Progenitor cell of endocrine pancreas (in vitro differentiated cells): ENCODE results near the gene XPO5. TPM values are rescaled to one million over a fixed set of nuclear protein-coding genes. Genes with fewer than 3 reads are reported as not detected.
A peak's percentile ranks its signal among the peaks of the same experiment; 100 is the strongest.

Experiments
- DNase-seq: peaks from one replicate; pipeline ENCODE4 v3.0.0; 2021; ENCODE audit warnings: low spot score; ENCODE audit not compliant: unreplicated experiment
- H3K27ac Mint-ChIP-seq: 2 replicates; pipeline ENCODE4 v1.8.0; 2021; ENCODE audit warnings: mild to moderate bottlenecking, moderate library complexity, mixed read lengths
- H3K27me3 Mint-ChIP-seq: 2 replicates; pipeline ENCODE4 v1.8.0; 2021; ENCODE audit warnings: mixed read lengths
- H3K36me3 Mint-ChIP-seq: 2 replicates; pipeline ENCODE4 v1.8.0; 2022; ENCODE audit warnings: mixed read lengths; ENCODE audit not compliant: insufficient read depth
- H3K4me1 Mint-ChIP-seq: 2 replicates; pipeline ENCODE4 v1.8.0; 2021; ENCODE audit warnings: low read depth, mixed read lengths
- H3K4me3 Mint-ChIP-seq: 2 replicates; pipeline ENCODE4 v1.8.0; 2021; ENCODE audit warnings: low read depth, mild to moderate bottlenecking, moderate library complexity, mixed read lengths
- H3K9me3 Mint-ChIP-seq: 2 replicates; pipeline ENCODE4 v1.8.0; 2021; ENCODE audit warnings: low read depth, mixed read lengths
- total RNA-seq: library from RNA; stranded (reverse); gene quantifications from 2 replicates; pipeline ENCODE4 v1.2.1, GENCODE V29; 2021
- TF ChIP-seq, protein P1 (sequence below): fragments of 200-600 bp; sonication (generic); IDR thresholded peaks from one replicate; pipeline ENCODE4 v1.5.0; 2021; ENCODE audit warnings: antibody characterized with exemption, mild to moderate bottlenecking; ENCODE audit not compliant: unreplicated experiment

XPO5 gene
- total RNA-seq, 1 donor from 2014 or later, result 64.0 TPM

DNA sequence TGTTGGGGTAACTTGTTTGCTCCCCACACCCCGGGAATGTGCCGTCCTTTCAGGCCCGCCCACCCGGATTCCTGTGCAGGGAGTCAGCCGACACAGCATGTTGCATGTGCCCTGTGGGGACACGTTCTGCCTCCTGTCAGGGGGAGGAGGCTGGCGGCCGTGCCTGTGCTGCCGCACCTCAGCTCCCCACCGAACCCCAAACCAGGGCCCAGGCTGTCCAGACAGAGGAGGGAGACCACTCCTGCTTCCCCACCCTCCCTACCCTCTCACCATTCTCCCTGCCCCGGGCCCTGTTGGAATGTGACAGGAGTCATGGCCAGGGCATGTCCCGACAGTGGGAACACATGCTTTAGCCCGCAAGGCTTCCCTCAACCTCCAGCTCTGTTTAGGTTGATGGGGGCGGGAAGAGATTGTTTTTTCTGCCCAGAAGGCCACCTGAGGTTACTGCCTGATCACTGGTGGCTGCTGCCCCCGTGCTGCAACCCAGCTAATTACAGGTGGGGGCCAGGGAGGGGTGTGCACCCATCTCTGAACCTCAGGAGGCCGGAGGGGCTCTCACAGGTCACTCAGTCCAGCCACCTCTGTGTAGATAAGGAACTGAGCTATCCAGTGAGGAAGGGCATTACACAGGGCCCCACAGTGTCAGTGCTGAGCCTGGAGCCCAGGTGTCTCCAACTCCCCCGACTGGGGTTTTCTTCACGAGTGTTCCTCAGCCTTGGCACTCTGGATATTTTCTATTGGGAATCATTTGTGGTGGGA, 79.3 kb downstream of the XPO5 start:
- no peak overlapping the region for H3K4me3 Mint-ChIP-seq
- peaks cover 3% of the 10 kb centered on the region for H3K4me1 Mint-ChIP-seq
- TF ChIP-seq, protein P1, sequence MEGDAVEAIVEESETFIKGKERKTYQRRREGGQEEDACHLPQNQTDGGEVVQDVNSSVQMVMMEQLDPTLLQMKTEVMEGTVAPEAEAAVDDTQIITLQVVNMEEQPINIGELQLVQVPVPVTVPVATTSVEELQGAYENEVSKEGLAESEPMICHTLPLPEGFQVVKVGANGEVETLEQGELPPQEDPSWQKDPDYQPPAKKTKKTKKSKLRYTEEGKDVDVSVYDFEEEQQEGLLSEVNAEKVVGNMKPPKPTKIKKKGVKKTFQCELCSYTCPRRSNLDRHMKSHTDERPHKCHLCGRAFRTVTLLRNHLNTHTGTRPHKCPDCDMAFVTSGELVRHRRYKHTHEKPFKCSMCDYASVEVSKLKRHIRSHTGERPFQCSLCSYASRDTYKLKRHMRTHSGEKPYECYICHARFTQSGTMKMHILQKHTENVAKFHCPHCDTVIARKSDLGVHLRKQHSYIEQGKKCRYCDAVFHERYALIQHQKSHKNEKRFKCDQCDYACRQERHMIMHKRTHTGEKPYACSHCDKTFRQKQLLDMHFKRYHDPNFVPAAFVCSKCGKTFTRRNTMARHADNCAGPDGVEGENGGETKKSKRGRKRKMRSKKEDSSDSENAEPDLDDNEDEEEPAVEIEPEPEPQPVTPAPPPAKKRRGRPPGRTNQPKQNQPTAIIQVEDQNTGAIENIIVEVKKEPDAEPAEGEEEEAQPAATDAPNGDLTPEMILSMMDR, result peak; percentile 47
- no peak overlapping the region for H3K27ac Mint-ChIP-seq
- no peak for DNase-seq
- H3K27me3 Mint-ChIP-seq, result no peaks in the 10 kb centered on the region
- H3K9me3 Mint-ChIP-seq, result no peaks in the 10 kb centered on the region
- H3K36me3 Mint-ChIP-seq, result peaks cover 7% of the 10 kb centered on the region

DNA sequence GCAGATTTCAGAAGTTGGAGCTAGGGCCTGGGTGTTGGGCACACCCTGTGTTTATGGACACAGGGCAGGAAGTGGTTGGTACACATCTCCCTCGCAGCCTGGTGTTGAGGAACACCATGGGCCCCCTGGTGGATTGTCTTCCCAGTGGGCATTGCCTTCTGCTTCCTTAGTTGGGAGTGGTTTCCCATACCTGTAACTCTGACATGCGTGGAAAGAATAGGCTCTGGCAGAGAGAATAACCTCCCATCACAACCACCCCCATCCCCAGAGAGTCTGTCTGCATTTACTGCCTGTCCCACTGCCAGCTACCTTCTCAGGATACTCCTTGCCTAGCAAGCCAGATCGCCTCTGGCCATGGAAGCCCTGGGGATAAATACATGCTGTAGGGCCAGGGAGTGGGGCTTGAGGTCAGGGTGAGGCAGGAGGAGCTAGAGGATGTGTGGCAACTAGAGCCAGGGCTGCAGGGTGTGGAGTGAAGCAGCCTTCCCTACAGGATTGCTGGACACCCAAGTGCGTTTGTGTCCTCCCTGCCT, 80.4 kb downstream of the XPO5 start:
- peaks cover 3% of the 10 kb centered on the region for H3K4me1 Mint-ChIP-seq
- H3K4me3 Mint-ChIP-seq, result no peak overlapping the region
- H3K9me3 Mint-ChIP-seq, result no peaks in the 10 kb centered on the region
- TF ChIP-seq, protein P1, result peak; percentile 13
- H3K36me3 Mint-ChIP-seq, result peaks cover 4% of the 10 kb centered on the region
- DNase-seq, result no peak
- peak overlapping the region; percentile 74 for H3K27ac Mint-ChIP-seq
- H3K27me3 Mint-ChIP-seq, result no peaks in the 10 kb centered on the region

DNA sequence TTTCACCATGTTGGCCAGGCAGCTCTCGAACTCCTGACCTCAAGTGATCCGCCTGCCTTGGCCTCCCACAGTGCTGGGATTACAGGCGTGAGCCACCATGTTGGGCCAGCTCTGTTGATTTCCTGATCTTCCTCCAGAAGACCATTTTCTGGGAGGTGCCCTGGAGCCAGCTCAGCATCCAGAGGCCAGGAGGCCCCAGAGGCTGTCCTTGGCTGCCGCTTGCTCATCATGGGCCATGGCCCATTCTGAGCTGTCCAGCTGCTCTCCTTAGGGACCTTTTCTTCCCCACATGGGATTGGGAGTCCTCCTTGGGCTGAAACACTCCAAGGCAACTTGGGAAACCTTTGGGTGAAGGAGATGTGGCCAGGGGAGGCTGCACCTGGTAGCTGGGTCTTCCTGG, 81.1 kb downstream of the XPO5 start:
- Mint-ChIP-seq H3K36me3 (peaks cover 5% of the 10 kb centered on the region), H3K4me1 (peaks cover 3% of the 10 kb centered on the region), H3K27ac (no peak overlapping the region), H3K27me3 (no peaks in the 10 kb centered on the region), H3K9me3 (no peaks in the 10 kb centered on the region), H3K4me3 (no peak overlapping the region)
- TF ChIP-seq, protein P1, result no peak
- no peak for DNase-seq

DNA sequence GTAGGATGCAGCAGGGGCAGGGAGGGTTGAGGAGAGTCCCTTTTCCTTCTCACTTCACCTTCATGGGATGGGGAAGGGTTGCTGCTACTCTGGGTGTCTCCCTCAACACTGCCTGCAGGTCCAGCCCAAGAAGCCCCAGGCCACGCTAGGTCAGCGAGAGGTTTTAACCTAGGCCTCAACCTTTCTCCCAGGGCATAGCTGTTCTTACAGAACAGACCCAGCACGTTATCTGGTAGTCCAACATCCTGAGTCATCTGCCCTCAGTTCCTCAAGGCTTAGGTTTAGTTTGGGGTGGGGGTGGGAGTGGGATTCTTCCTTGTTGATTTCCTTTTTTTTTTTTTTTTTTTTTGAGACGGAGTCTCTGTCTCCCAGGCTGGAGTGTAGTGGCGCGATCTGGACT, 81.5 kb downstream of the XPO5 start:
- Mint-ChIP-seq H3K36me3 (peaks cover 2% of the 10 kb centered on the region), H3K9me3 (no peaks in the 10 kb centered on the region), H3K4me1 (peaks cover 3% of the 10 kb centered on the region), H3K27ac (no peak overlapping the region), H3K27me3 (no peaks in the 10 kb centered on the region), H3K4me3 (no peak overlapping the region)
- DNase-seq, result no peak
- TF ChIP-seq, protein P1, result no peak

DNA sequence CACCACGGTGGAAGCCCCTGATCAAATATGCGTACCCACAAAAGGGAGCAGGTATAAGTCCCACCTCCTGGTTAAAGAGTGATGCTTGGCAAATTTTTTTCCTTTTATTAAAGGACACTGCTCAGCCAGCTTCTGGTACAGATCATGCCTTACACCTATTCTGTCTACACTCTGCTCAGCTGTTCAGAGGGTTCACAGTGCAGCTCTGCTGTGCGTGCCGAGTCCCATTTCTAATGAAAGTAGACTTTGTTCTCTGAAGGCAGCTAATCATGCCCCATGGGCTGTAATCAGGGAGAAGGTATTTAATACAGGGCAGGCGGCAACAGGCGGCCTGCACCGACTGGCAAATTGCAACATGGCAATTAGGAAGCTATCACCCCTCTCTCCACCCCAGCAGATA, 82.0 kb downstream of the XPO5 start:
- H3K27me3 Mint-ChIP-seq, result no peaks in the 10 kb centered on the region
- H3K36me3 Mint-ChIP-seq, result peaks cover 2% of the 10 kb centered on the region
- peaks cover 3% of the 10 kb centered on the region for H3K4me1 Mint-ChIP-seq
- H3K4me3 Mint-ChIP-seq, result no peak overlapping the region
- TF ChIP-seq, protein P1, result no peak
- DNase-seq, result no peak
- H3K9me3 Mint-ChIP-seq, result no peaks in the 10 kb centered on the region
- H3K27ac Mint-ChIP-seq, result no peak overlapping the region
